ENCODE measurements around the gene RELB. TPM values are rescaled to one million over a fixed set of nuclear protein-coding genes. Genes with fewer than 3 reads are reported as not detected.

Gene RELB
- total and polyA plus RNA-seq, 10 of the 15 experiments (the other 5 are each of a cell fraction or from before 2014, with no cell fraction given) = 0.66 to 43.8 (median 12.8) TPM

GRCh38 chr19:44961821-44962220, 39.4 kb upstream of the RELB start:
- FAIRE-seq (no peak), ATAC-seq (no peak), DNase-seq (ENCODE audit: low read depth, low spot score) (no peak)
- Histone ChIP-seq H3K27me3 (replicated peaks in 1 of 2; ENCODE audit: control insufficient read depth in 2 of 2, insufficient read depth in 2 of 2, low read length in 1 of 2) (no peaks in the 10 kb centered on the region), H3K9me3 (replicated peaks; ENCODE audit: control insufficient read depth, insufficient read depth, low read length) (no peaks in the 10 kb centered on the region), H3K79me2 (ENCODE audit: control insufficient read depth, insufficient read depth, low read length) (peaks cover 40% of the 10 kb centered on the region), H2AFZ (ENCODE audit: control insufficient read depth, low read depth, low read length) (no peak overlapping the region), H3K4me3 (no peak overlapping the region), H3K27ac (ENCODE audit: control insufficient read depth, insufficient read depth) (no peak overlapping the region), H3K4me1 (ENCODE audit: control insufficient read depth, insufficient read depth, low read length) (peaks cover 14% of the 10 kb centered on the region), H3K4me2 (ENCODE audit: control insufficient read depth, insufficient read depth) (no peak overlapping the region), H3K36me3 (ENCODE audit: control insufficient read depth in 2 of 2, insufficient read depth in 2 of 2, low read length in 1 of 2) (peaks cover 9 to 11% of the 10 kb centered on the region in 2 experiments), H3K9ac (ENCODE audit: control insufficient read depth, insufficient read depth, low read length) (no peak overlapping the region), H4K20me1 (ENCODE audit: control insufficient read depth, insufficient read depth) (no peaks in the 10 kb centered on the region)
- intact Hi-C loops (cut with micrococcal nuclease; ENCODE audit: unreplicated experiment) = no loop called here
- RAD21 ChIA-PET (ENCODE audit: unreplicated experiment) = interaction anchor here (0.7 to 1.3 kb wide), 2 partner anchors 16 to 238 kb away, joined by 3 to 4 read pairs; partner anchors contain the start of gene APOC2
- SMC1A ChIA-PET (ENCODE audit: uncharacterized antibody, unreplicated experiment) = interaction anchor here (0.6 to 1.7 kb wide), 3 partner anchors 10 to 87 kb away, joined by 3 to 6 read pairs (median 4); no protein-coding TSS in a partner anchor
- BruUV-seq (replicated peaks) = no TSS peak
- CTCF ChIA-PET = interaction anchor here (0.8 to 4.1 kb wide), 2 partner anchors 10 to 190 kb away, joined by 3 to 25 read pairs; no protein-coding TSS in a partner anchor
- in situ Hi-C loops (cut with MboI) = no loop called here
- POLR2A ChIA-PET = interaction anchor here (0.6 to 0.7 kb wide), 2 partner anchors 22 to 29 kb away, joined by 4 to 5 read pairs; no protein-coding TSS in a partner anchor
- WGBS (ENCODE audit: insufficient coverage, insufficient replicate concordance, low lambda C conversion rate, missing lambda C conversion rate) = 86% methylated on average over 8 of the region's 8 CpGs
- TF ChIP-seq ZBTB11 (CRISPR knock-in tag; IDR thresholded peaks at IDR 0.05) = no peak
- no peak for TF ChIP-seq SRF (IDR thresholded peaks at IDR 0.05; ENCODE audit: low read depth in 2 of 2, low read length in 2 of 2)
- no peak for TF ChIP-seq PRDM15 (CRISPR knock-in tag; IDR thresholded peaks at IDR 0.05)
- TF ChIP-seq ZNF274 (IDR thresholded peaks at IDR 0.05; ENCODE audit: insufficient read depth, insufficient read length) = no peak
- TF ChIP-seq ESRRA (IDR thresholded peaks at IDR 0.05; ENCODE audit: low read length) = no peak
- TF ChIP-seq HDAC6 (IDR thresholded peaks at IDR 0.05; ENCODE audit: unreplicated experiment) = no peak
- no peak for TF ChIP-seq ZNF24 (IDR thresholded peaks at IDR 0.05)
- no peak for TF ChIP-seq ELK1 (IDR thresholded peaks at IDR 0.05; ENCODE audit: low read depth, low read length)
- no peak for TF ChIP-seq TCF7 (IDR thresholded peaks at IDR 0.05; ENCODE audit: borderline replicate concordance)
- no peak for TF ChIP-seq ZNF687 (IDR thresholded peaks at IDR 0.05)
- no peak for TF ChIP-seq IKZF2 (IDR thresholded peaks at IDR 0.05)
